GM19238 (cell line): ENCODE results near the gene ARHGAP22.

Experiments used
- DNase-seq: peaks from one replicate; pipeline ENCODE4 v3.0.0; 2011; ENCODE audit warnings: low spot score; ENCODE audit not compliant: insufficient read length

Gene ARHGAP22

GRCh38 chr10:48399551-48399950 lies 205.3 kb downstream of the ARHGAP22 start:
- DNase-seq = no peak

- DNase-seq = no peak
Observed at GRCh38 chr10:48399056-48399541, 205.8 kb downstream of the ARHGAP22 start.

- DNase-seq = no peak
Observed at GRCh38 chr10:48398261-48398660, 206.6 kb downstream of the ARHGAP22 start.
